H1 (cell line): Measurements from ENCODE around the gene GPATCH11. TPM values are rescaled to one million over a fixed set of nuclear protein-coding genes. Genes with fewer than 3 reads are reported as not detected.

Experiments
- ATF3 ChIP-seq: IDR thresholded peaks from 2 replicates; pipeline ENCODE4 v1.6.1; 2011; ENCODE audit warnings: low read depth, mild to moderate bottlenecking, low read length; ENCODE audit not compliant: insufficient read depth
- BACH1 ChIP-seq: IDR thresholded peaks from 2 replicates; pipeline ENCODE4 v1.6.1; 2012; ENCODE audit warnings: low read length, improper control_type of control experiment
- EGR1 ChIP-seq: IDR thresholded peaks from 2 replicates; pipeline ENCODE4 v1.6.1; 2011; ENCODE audit warnings: low read depth, low read length, borderline replicate concordance
- HDAC6 ChIP-seq: IDR thresholded peaks from one replicate; pipeline ENCODE4 v1.7.1; 2012; ENCODE audit warnings: low read depth, mild to moderate bottlenecking, inconsistent platforms, low read length, moderate library complexity
- KDM4A ChIP-seq: IDR thresholded peaks from one replicate; pipeline ENCODE4 v1.7.1; 2012; ENCODE audit warnings: low read depth, mild to moderate bottlenecking, moderate library complexity, low read length, inconsistent platforms; ENCODE audit not compliant: severe bottlenecking
- MAFK ChIP-seq: IDR thresholded peaks from 2 replicates; pipeline ENCODE4 v1.6.1; 2012; ENCODE audit warnings: low read depth, mild to moderate bottlenecking, improper control_type of control experiment, low read length
- SIRT6 ChIP-seq: IDR thresholded peaks from one replicate; pipeline ENCODE4 v1.7.1; 2012; ENCODE audit warnings: low read length, inconsistent platforms
- SUZ12 ChIP-seq: fragments of 200-600 bp; sonication (generic); IDR thresholded peaks from 2 replicates; pipeline ENCODE4 v1.6.1; 2012; ENCODE audit warnings: mild to moderate bottlenecking, inconsistent platforms, low read length, moderate library complexity, mixed read lengths
- TCF12 ChIP-seq: IDR thresholded peaks from 2 replicates; pipeline ENCODE4 v1.6.1; 2011; ENCODE audit warnings: low read depth, mild to moderate bottlenecking, low read length
- polyA plus RNA-seq, 7 experiments: library from polyadenylated mRNA; depleted of rRNA in 3 of 7; stranded (reverse) in 5 of 7; unstranded in 2 of 7; fragments of >200 nt in 5 of 7; fragments of 200-250 nt in 2 of 7; gene quantifications; 1 replicate in 5 of 7; 2 replicates in 1 of 7; 4 replicates in 1 of 7; pipeline versions ENCODE4 v1.2.1 to v1.2.3, GENCODE V29; 2011 to 2013; ENCODE audit warnings: missing spikeins in 2 of 7, mixed read lengths in 2 of 7
- total RNA-seq: library from RNA; stranded (reverse); fragmentation: NEBNext Ultra II Directional; extraction: Animal tissue kit (Norgen Biotek cat#: 25700); gene quantifications from 2 replicates; pipeline ENCODE4 v1.2.1, GENCODE V29; 2021

The GPATCH11 gene
- total and polyA plus RNA-seq, 2 of the 8 experiments (the other 6 are each of a cell fraction or from before 2014, with no cell fraction given), result 0.60 to 3.4 TPM

- TF ChIP-seq KDM4A (no peak), ATF3 (no peak), SIRT6 (no peak), SUZ12 (no peak), TCF12 (no peak), BACH1 (no peak), EGR1 (no peak), MAFK (no peak), HDAC6 (no peak)
Measured at GRCh38 chr2:37098416-37099118, 14.2 kb downstream of the GPATCH11 start (continued).
